ENCODE results near the gene PTDSS2.

- TF ChIP-seq RAD21 (IDR thresholded peaks at IDR 0.05; ENCODE audit: insufficient read depth, low read depth, low read length) (no peak), POLR2A (IDR thresholded peaks at IDR 0.05; ENCODE audit: low read depth, low read length) (no peak), ZNF274 (IDR thresholded peaks at IDR 0.05; ENCODE audit: insufficient read depth, insufficient read length) (no peak), PBX3 (IDR thresholded peaks at IDR 0.05; ENCODE audit: insufficient replicate concordance, low read depth, low read length) (no peak), USF2 (IDR thresholded peaks at IDR 0.05; ENCODE audit: borderline replicate concordance, low read depth, low read length) (no peak), KDM1A (IDR thresholded peaks at IDR 0.05; ENCODE audit: borderline replicate concordance) (no peak), RB1 (IDR thresholded peaks at IDR 0.05; ENCODE audit: borderline replicate concordance) (no peak), POLR2AphosphoS5 (IDR thresholded peaks at IDR 0.05; ENCODE audit: low read length) (no peak), REST (IDR thresholded peaks at IDR 0.05; ENCODE audit: low read depth, low read length) (no peak), CTCF (IDR thresholded peaks at IDR 0.05 in 2 of 3, conservative IDR thresholded peaks at IDR 0.05 in 1 of 3; ENCODE audit: control insufficient read depth in 2 of 3, extremely low read depth in 1 of 3, insufficient read depth in 1 of 3, low read depth in 3 of 3, low read length in 3 of 3) (no peak), YY1 (IDR thresholded peaks at IDR 0.05; ENCODE audit: low read depth, low read length) (no peak), ZBED1 (IDR thresholded peaks at IDR 0.05; ENCODE audit: borderline replicate concordance) (no peak)
These were observed 2.9 kb downstream of the PTDSS2 start for GRCh38 chr11:452916-453527.

All from GM12878 (cell line).